HG02973 (cell line): Measurements from ENCODE around the gene TBC1D7.

Source experiments
- ATAC-seq: cut with Tn5 transposase; IDR thresholded peaks from one replicate; pipeline ENCODE4 v1.9.1; 2021; ENCODE audit warnings: moderate library complexity; ENCODE audit not compliant: unreplicated experiment

Gene TBC1D7

GRCh38 chr6:13273931-13274706, 54.2 kb downstream of the TBC1D7 start:
- ATAC-seq, result peak; percentile 41

GRCh38 chr6:13273202-13273930, 55.0 kb downstream of the TBC1D7 start:
- ATAC-seq, result no peak

DNA sequence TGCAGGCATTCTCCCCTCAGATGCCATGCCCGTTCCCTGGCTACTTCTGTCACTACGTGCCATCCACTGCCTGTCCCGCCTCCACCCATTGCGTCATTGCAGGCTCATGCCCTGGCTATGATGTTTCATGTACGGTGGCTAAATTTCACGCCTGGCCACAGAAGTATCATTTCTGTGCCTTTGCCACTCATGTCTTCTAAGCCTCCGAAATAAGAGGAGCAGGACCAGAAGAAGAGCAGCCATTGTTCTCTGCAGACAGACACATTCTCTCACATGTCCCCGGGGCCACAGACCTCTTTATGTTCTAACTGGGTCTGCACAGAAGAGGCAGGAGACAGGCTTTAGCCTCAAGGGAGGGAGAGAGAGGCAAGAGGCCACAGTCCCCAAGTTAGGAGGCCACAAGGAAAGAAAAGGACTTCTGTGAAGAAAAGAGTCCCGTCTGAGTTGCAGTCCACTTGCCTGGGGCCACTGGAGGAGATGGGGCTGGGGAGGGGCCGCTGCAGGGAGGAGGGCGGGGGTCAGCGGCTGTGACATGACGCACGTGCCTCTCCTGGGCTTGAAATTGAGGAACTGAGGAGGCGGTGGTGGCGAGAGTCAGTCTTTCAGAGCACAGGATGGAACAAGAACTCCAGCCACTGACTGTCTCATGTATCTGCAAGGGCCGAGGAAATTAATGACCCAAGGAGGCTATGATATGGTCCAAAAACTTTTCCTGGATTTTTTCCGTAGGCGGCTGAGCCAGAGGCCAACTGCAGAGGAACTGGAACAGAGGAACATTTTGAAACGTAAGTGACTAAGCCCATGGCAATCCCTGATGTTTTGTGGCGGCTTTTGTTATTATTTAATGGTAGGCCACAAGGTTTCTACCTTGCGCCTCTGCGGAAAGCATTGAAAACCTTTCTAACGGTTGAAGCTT, 55.9 kb downstream of the TBC1D7 start:
- peak; percentile 55 for ATAC-seq

- no peak for ATAC-seq
These were observed 59.3 kb downstream of the TBC1D7 start for GRCh38 chr6:13268913-13269518.

DNA sequence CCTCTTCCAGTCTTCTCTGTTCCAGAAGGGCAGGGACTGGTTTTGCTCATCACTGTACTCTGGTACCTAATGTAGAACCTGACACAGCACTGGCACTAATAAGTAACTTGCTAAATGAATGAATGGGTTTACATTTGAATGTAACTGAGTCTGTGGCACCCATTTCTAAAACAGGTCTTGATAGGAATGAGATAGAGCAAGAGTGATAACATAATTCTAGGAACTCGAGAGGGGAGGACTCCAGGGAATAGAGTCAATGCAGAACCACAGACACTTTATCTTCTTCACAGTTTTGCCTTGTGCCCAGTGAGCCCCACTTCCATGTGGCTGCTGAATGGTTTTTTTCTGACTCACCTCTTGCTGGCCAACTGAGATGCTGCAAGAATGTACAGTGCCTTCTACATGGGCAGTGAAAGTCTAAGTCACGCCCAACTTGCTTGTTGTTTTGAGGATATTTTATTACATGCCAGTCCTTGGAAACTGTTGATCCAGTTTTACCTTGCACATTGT, 61.1 kb downstream of the TBC1D7 start:
- ATAC-seq, result no peak

- ATAC-seq, result no peak
These were observed 64.7 kb downstream of the TBC1D7 start for GRCh38 chr6:13263669-13264068.

DNA sequence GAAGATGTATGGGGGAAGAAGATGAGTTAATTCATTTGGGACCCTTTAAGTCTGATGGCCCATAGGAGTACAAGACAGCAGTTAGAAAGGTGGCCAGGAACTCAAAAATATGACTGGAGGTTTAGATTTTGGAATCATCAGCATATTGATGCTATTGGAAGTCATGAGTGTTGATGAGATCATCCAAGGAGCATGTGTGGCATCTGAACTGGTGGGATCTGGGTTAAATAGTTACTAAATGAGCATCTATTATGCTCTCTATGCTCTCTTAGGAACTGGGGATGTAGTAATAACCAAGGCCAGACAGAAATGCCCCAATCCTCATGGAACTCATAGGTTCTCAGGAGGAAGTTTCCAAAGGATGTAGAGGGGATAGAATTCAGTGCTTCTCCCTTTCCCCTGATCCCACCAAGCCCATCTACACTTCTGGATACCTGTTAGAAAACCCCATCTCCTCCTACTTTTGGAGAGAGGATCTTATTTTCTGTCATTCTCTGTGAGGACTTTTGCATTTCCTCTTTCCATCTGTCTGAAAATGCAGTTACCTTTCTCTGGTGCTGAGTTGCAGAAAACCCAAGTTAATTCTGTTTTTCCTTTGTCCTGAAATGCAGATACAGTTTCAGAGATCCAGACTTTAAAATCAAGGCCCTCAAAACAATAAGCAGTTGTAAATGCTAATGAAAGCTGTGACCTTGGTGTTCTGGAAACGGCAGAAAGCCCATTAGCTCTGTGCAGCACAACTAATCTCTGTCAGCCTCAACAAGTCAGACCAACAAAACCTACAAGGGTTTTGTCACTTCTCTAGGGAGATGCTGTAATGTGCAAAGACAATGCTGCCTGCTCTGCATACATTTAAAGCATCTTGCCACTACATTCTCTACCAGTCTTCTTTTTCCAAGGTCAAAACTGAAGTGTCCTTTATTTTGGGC, 65.8 kb downstream of the TBC1D7 start:
- ATAC-seq, result no peak

DNA sequence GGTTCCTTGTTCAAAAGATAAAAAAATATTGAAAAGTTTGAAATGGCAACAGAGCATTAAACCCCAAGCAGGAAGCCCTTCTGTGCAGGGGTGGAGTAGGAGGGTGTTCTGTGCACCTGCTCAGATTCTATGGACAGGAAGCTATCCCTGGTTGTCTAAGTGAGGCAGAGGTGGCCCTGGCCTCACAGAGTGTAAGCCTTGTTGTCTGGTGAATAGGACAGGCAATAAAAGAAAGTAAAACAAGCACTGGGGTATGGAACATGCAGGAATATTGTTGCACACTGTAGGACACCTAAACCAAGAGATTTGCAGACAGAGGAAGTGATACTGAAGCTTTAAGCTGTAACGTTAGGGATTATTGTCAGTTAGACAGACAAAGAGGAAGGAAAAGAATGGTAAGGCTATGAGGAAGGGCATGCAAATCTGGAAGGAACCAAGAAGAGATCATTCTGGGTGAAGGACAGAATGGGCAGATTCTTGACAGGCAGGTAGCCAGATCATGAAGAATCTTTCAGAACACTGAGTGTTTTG, 66.8 kb downstream of the TBC1D7 start:
- ATAC-seq, result peak; percentile 57

DNA sequence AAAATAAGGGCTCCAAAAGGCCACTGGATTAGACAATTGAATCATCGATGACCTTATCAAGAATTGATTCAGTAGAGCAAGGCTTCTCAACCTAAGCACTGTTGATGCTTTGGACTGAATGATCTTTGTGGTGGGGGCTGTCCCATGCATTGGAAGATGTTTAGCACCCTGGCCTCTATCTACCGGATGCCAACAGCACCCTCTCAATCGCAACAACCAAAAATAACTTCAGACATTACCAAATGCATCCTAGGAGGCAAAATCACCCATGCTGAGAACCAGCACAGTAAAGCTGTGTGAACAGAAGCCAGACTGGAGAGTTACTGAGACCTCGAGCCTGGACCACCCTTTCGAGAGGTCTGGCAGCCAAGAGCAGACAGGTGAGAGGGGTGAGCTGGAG, 67.5 kb downstream of the TBC1D7 start:
- no peak for ATAC-seq

DNA sequence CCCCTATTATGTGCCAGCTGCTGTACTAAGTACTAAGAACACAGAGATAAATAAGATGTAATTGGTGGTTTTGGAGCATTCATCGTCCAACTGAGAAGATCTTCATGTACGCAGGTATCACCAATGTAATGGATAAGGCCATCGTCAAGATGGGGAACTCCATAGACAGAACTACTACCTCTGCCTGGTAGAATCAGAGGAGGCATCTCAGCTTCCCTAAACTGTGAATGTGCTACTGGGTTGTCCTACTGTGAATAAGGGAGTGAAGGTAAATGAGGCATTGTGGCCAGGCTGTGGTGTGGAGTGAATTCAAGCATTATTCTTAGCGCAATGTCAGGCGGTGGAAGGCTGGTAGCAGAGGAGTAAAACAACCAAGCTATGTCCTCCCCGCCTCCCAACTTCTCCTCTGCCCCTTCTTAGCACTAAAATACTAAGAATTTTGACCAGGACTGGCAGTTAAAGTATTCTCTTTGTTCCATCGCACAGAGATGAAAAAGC, 68.2 kb downstream of the TBC1D7 start:
- no peak for ATAC-seq

GRCh38 chr6:13259393-13259792, 68.9 kb downstream of the TBC1D7 start:
- no peak for ATAC-seq

GRCh38 chr6:13256266-13257001, 71.9 kb downstream of the TBC1D7 start:
- no peak for ATAC-seq
